H1 (cell line): ENCODE results near the gene PPIC.
"Not testable (repeated sequence)": the region's sequence is repeated elsewhere in the genome, so short reads cannot be mapped to it uniquely, and the experiment has no call there.

Experiments
- CBX5 ChIP-seq: fragments of 300-800, 300-1000 bp; sonication (generic); IDR thresholded peaks from 2 replicates; pipeline ENCODE4 v1.7.1; 2016; ENCODE audit warnings: antibody characterized with exemption, low read length, low read depth
- CREB1 ChIP-seq: IDR thresholded peaks from 2 replicates; pipeline ENCODE4 v1.6.1; 2012; ENCODE audit warnings: inconsistent platforms
- CTCF ChIP-seq, 3 experiments: IDR thresholded peaks; 1 replicate in 2 of 3; 2 replicates in 1 of 3; pipeline versions ENCODE4 v1.5.1 to v1.6.1; 2011; ENCODE audit warnings: low read length in 3 of 3, mild to moderate bottlenecking in 3 of 3, inconsistent platforms in 2 of 3, low read depth in 1 of 3, moderate library complexity in 1 of 3; ENCODE audit not compliant: insufficient read depth in 1 of 3; ENCODE audit errors: control extremely low read depth in 1 of 3
- EP300 ChIP-seq, 2 experiments: IDR thresholded peaks; 1 replicate in 1 of 2; 2 replicates in 1 of 2; pipeline ENCODE4 v1.6.1; 2011 to 2012; ENCODE audit warnings: low read depth in 2 of 2, low read length in 2 of 2, mild to moderate bottlenecking in 2 of 2, borderline replicate concordance in 1 of 2, inconsistent platforms in 1 of 2, moderate library complexity in 1 of 2
- EZH2 ChIP-seq: fragments of 200-600 bp; sonication (generic); IDR thresholded peaks from 2 replicates; pipeline ENCODE4 v1.7.1; 2012; ENCODE audit warnings: low read depth, mild to moderate bottlenecking, moderate library complexity, low read length, inconsistent platforms; ENCODE audit not compliant: severe bottlenecking
- JUN ChIP-seq: IDR thresholded peaks from 2 replicates; pipeline ENCODE4 v1.6.1; 2011; ENCODE audit warnings: low read depth, mild to moderate bottlenecking, improper control_type of control experiment, low read length
- JUND ChIP-seq: IDR thresholded peaks from 2 replicates; pipeline ENCODE4 v1.6.1; 2011; ENCODE audit warnings: mild to moderate bottlenecking, improper control_type of control experiment, low read length
- MAX ChIP-seq: IDR thresholded peaks from 2 replicates; pipeline ENCODE4 v1.6.1; 2012; ENCODE audit warnings: inconsistent platforms
- POLR2A ChIP-seq, 2 experiments: IDR thresholded peaks; 1 replicate in 1 of 2; 2 replicates in 1 of 2; pipeline ENCODE4 v1.6.1; 2011; ENCODE audit warnings: low read depth in 2 of 2, low read length in 2 of 2, mild to moderate bottlenecking in 2 of 2; ENCODE audit errors: control extremely low read depth in 1 of 2
- POLR2AphosphoS5 ChIP-seq: IDR thresholded peaks from 2 replicates; pipeline ENCODE4 v1.6.1; 2011; ENCODE audit warnings: low read depth, low read length
- RAD21 ChIP-seq, 2 experiments: IDR thresholded peaks in 1 of 2; conservative IDR thresholded peaks in 1 of 2; 2 replicates each; pipeline ENCODE4 v1.6.1; 2011; ENCODE audit warnings: low read depth in 2 of 2, low read length in 2 of 2, improper control_type of control experiment in 1 of 2, inconsistent platforms in 1 of 2, mild to moderate bottlenecking in 1 of 2, moderate library complexity in 1 of 2
- RFX5 ChIP-seq: IDR thresholded peaks from 2 replicates; pipeline ENCODE4 v1.6.1; 2011; ENCODE audit warnings: low read depth, low read length, improper control_type of control experiment, borderline replicate concordance
- TBP ChIP-seq: IDR thresholded peaks from 2 replicates; pipeline ENCODE4 v1.6.1; 2011; ENCODE audit warnings: low read depth, low read length, improper control_type of control experiment
- YY1 ChIP-seq: IDR thresholded peaks from 2 replicates; pipeline ENCODE4 v1.6.1; 2011; ENCODE audit warnings: low read depth, mild to moderate bottlenecking, low read length

DNA sequence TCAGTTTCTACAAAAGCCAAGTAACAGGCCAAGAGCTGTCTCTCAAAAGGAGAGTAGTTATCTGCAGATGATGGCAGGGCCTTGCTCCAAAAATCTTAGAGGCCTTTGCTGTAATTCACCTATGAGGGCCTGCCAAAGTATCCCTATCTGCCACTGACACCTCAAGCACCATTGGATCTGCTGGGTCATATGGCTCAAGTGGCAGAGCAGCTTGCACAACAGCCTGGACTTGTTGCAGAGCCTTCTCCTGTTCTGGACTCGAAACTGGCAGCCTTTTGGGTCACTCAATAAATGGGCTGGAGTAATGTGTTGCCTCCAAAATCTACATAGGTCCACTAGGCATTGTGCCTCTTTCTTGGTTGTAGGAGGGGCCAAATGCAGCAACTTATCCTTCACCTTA lies 62.8 kb downstream of the PPIC start:
- TF ChIP-seq JUND; EP300 (IDR thresholded peaks at IDR 0.05; ENCODE audit: borderline replicate concordance in 1 of 2, low read depth in 2 of 2, low read length in 2 of 2); MAX; CTCF (IDR thresholded peaks at IDR 0.05; ENCODE audit: control extremely low read depth in 1 of 3, insufficient read depth in 1 of 3, low read depth in 1 of 3, low read length in 3 of 3); RAD21 (IDR thresholded peaks at IDR 0.05 in 1 of 2, conservative IDR thresholded peaks at IDR 0.05 in 1 of 2; ENCODE audit: low read depth in 2 of 2, low read length in 2 of 2); EZH2; YY1; POLR2AphosphoS5; TBP; POLR2A (IDR thresholded peaks at IDR 0.05; ENCODE audit: control extremely low read depth in 1 of 2, low read depth in 2 of 2, low read length in 2 of 2); CBX5; CREB1; RFX5; JUN: not testable (repeated sequence)
